Measurements from ENCODE around the gene RSPH6A.

DNA sequence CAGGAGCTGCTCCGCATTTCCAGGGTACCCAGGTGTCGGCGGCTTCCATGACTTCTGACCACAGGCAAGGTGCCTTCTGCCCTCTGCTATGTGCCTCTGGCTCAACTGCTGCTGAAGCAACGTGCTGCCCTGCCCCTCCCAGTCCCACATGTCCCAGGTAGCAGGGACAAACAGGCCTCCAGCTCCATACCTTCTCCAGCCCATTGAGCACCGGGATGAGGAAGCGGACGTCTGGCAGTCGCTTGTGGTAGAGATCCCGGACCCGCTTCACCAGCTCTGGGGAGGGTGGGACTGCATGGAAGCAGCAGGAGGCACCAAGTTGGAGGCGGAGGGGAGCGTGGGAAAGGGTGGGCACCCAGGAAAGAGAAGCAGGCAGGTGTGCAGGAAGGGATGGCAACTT is 8.1 kb upstream of the RSPH6A start:
- TF ChIP-seq EZH2 (IDR thresholded peaks at IDR 0.05; ENCODE audit: insufficient read depth, poor library complexity, severe bottlenecking): no peak
- no peak for TF ChIP-seq EZH2phosphoT487 (IDR thresholded peaks at IDR 0.05; ENCODE audit: insufficient read depth, low read depth)

Measured in GM23248 (cell line).